D341Med (cell line): ENCODE measurements around the gene ARHGEF5.
"Not testable (repeated sequence)": the region's sequence is repeated elsewhere in the genome, so short reads cannot be mapped to it uniquely, and the experiment has no call there.

Source experiments
- DNase-seq: peaks from one replicate; pipeline ENCODE4 v3.0.0; 2012; ENCODE audit warnings: low spot score

ARHGEF5 gene

GRCh38 chr7:144355176-144355822 lies at the start of gene ARHGEF5:
ARHGEF5 (plus strand) TSS chr7:144355402; CDS start chr7:144362670, 7,268 bp downstream.
- DNase-seq = not testable (repeated sequence)

GRCh38 chr7:144309702-144310101 lies 45.5 kb upstream of the ARHGEF5 start:
- not testable (repeated sequence) for DNase-seq

GRCh38 chr7:144311218-144311617 lies 44.0 kb upstream of the ARHGEF5 start:
- DNase-seq = not testable (repeated sequence)

GRCh38 chr7:144311872-144312469 lies 43.2 kb upstream of the ARHGEF5 start, which contains the start of gene OR2A1:
OR2A1 (plus strand) TSS chr7:144312419; CDS start chr7:144318125, 5,706 bp downstream.
- DNase-seq = not testable (repeated sequence)

- not testable (repeated sequence) for DNase-seq
Observed at GRCh38 chr7:144317537-144317936, 37.7 kb upstream of the ARHGEF5 start.

- not testable (repeated sequence) for DNase-seq
Observed at GRCh38 chr7:144319547-144319946, 35.7 kb upstream of the ARHGEF5 start.

- DNase-seq = not testable (repeated sequence)
Observed at GRCh38 chr7:144321677-144322206, 33.5 kb upstream of the ARHGEF5 start.

GRCh38 chr7:144323359-144323758 lies 31.8 kb upstream of the ARHGEF5 start:
- not testable (repeated sequence) for DNase-seq

GRCh38 chr7:144325868-144326267 lies 29.3 kb upstream of the ARHGEF5 start:
- not testable (repeated sequence) for DNase-seq

GRCh38 chr7:144330044-144330443 lies 25.2 kb upstream of the ARHGEF5 start:
- DNase-seq = not testable (repeated sequence)

GRCh38 chr7:144331221-144331995 lies 23.8 kb upstream of the ARHGEF5 start:
- DNase-seq = not testable (repeated sequence)

GRCh38 chr7:144331996-144332288 lies 23.3 kb upstream of the ARHGEF5 start:
- not testable (repeated sequence) for DNase-seq

- DNase-seq = not testable (repeated sequence)
Observed at GRCh38 chr7:144348625-144349024, 6.6 kb upstream of the ARHGEF5 start.

- DNase-seq = not testable (repeated sequence)
Observed at GRCh38 chr7:144351667-144352066, 3.5 kb upstream of the ARHGEF5 start.

- DNase-seq = not testable (repeated sequence)
Observed at GRCh38 chr7:144356185-144356584, 983 bp downstream of the ARHGEF5 start.

GRCh38 chr7:144356860-144357259 lies 1.7 kb downstream of the ARHGEF5 start:
- DNase-seq = not testable (repeated sequence)

GRCh38 chr7:144362061-144362460 lies 6.9 kb downstream of the ARHGEF5 start:
- DNase-seq = not testable (repeated sequence)

- DNase-seq = not testable (repeated sequence)
Observed at GRCh38 chr7:144365523-144365922, 10.3 kb downstream of the ARHGEF5 start.

GRCh38 chr7:144367250-144367649 lies 12.0 kb downstream of the ARHGEF5 start:
- not testable (repeated sequence) for DNase-seq

GRCh38 chr7:144369221-144369620 lies 14.0 kb downstream of the ARHGEF5 start:
- not testable (repeated sequence) for DNase-seq

- DNase-seq = no peak
Observed at GRCh38 chr7:144378651-144379050, 23.4 kb downstream of the ARHGEF5 start.

- DNase-seq = no peak
Observed at GRCh38 chr7:144379776-144380384, 24.7 kb downstream of the ARHGEF5 start.
